ENCODE results near the gene TULP1.

TULP1 gene

GRCh38 chr6:35552285-35552917 lies 39.7 kb upstream of the TULP1 start:
- TF ChIP-seq, protein P1, sequence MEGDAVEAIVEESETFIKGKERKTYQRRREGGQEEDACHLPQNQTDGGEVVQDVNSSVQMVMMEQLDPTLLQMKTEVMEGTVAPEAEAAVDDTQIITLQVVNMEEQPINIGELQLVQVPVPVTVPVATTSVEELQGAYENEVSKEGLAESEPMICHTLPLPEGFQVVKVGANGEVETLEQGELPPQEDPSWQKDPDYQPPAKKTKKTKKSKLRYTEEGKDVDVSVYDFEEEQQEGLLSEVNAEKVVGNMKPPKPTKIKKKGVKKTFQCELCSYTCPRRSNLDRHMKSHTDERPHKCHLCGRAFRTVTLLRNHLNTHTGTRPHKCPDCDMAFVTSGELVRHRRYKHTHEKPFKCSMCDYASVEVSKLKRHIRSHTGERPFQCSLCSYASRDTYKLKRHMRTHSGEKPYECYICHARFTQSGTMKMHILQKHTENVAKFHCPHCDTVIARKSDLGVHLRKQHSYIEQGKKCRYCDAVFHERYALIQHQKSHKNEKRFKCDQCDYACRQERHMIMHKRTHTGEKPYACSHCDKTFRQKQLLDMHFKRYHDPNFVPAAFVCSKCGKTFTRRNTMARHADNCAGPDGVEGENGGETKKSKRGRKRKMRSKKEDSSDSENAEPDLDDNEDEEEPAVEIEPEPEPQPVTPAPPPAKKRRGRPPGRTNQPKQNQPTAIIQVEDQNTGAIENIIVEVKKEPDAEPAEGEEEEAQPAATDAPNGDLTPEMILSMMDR (IDR thresholded peaks at IDR 0.05; ENCODE audit: borderline replicate concordance, insufficient read depth, low read depth, low read length): peak; percentile 89
- H3K4me3 ChIP-seq (ENCODE audit: low read depth, low read length): no peak overlapping the region

DNA sequence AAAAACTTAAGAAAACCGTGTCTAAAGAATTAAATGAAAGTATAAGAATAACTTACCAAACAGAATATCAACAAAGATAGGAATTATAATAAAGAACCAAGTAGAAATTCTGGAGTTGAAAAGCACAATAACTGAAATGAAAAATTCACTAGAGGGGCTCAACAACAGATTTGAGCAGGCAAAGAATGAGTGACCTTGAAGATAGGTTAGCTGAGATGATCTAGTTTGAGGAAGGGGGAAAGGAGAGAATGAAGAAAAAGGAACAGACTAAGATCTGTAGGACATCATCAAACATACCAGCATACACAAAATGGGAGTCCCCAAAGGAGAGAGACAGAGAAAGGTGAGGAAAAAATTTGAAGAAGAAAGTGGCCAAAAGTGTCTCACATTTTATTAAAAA lies 37.7 kb upstream of the TULP1 start:
- no peak overlapping the region for H3K4me3 ChIP-seq (ENCODE audit: low read depth, low read length)
- TF ChIP-seq, protein P1 (IDR thresholded peaks at IDR 0.05; ENCODE audit: borderline replicate concordance, insufficient read depth, low read depth, low read length): no peak

DNA sequence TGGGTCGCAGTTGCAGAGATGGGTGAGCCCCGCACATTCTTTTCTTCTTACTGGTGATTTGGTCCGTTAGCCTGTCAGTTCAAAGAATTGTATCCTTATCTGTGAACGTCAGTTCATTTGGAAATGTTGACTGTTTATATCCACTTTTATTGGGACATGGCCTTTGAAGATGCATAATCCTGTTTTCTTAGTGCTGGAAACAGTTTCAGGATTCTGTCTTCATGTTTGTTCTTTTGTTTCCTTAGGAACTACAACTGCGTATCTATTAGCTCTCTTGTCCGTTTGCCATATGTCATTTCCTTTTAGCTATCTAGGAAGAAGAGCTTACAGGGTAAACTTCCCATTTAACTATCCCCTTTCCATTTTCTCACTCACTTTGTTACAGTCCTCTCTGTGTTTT lies 35.0 kb upstream of the TULP1 start:
- TF ChIP-seq, protein P1 (IDR thresholded peaks at IDR 0.05; ENCODE audit: borderline replicate concordance, insufficient read depth, low read depth, low read length): no peak
- no peak overlapping the region for H3K4me3 ChIP-seq (ENCODE audit: low read depth, low read length)

- TF ChIP-seq, protein P1 (IDR thresholded peaks at IDR 0.05; ENCODE audit: borderline replicate concordance, insufficient read depth, low read depth, low read length): no peak
These were observed 32.2 kb upstream of the TULP1 start for GRCh38 chr6:35544769-35545361.

GRCh38 chr6:35543459-35544193 lies 30.9 kb upstream of the TULP1 start:
- TF ChIP-seq, protein P1 (IDR thresholded peaks at IDR 0.05; ENCODE audit: borderline replicate concordance, insufficient read depth, low read depth, low read length): no peak

More at GRCh38 chr6:35544769-35545361, 32.2 kb upstream of the TULP1 start:
- no peak overlapping the region for H3K4me3 ChIP-seq (ENCODE audit: low read depth, low read length)

DNA sequence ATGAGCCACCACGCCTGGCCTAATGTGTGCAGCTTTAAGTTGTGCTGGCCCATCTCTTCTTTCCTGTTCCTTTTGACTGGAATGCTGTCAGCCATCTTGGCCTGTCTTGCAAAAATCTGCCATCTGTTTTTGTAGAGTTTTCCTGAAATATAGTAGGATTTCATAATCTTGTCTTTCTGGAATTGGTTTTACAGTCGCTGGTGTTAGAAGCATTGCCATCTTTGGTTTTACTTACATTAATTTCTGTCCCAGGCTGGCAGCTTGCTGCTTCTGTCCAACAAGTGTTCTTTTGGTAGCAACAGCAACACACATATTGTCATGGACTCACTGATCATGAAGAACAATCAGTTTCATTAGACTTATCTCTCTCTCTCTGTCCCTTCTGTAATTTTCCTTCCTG lies 29.1 kb upstream of the TULP1 start:
- no peak overlapping the region for H3K4me3 ChIP-seq (ENCODE audit: low read depth, low read length)
- TF ChIP-seq, protein P1 (IDR thresholded peaks at IDR 0.05; ENCODE audit: borderline replicate concordance, insufficient read depth, low read depth, low read length): no peak

More at GRCh38 chr6:35543459-35544193, 30.9 kb upstream of the TULP1 start:
- no peak overlapping the region for H3K4me3 ChIP-seq (ENCODE audit: low read depth, low read length)
